WERI-Rb-1 (cell line): Measurements from ENCODE around the gene MAN1A2.

Source experiments
- DNase-seq: peaks from one replicate; pipeline ENCODE4 v3.0.0-alpha.2; 2020
- H3K27ac ChIP-seq: fragments of 250-450 bp; sonication (Bioruptor Pico); 2 replicates; pipeline ENCODE4 v1.5.1; 2020; ENCODE audit warnings: mild to moderate bottlenecking, moderate library complexity
- H3K27me3 ChIP-seq: fragments of 250-450 bp; sonication (Bioruptor Pico); 2 replicates; pipeline ENCODE4 v1.5.1; 2021; ENCODE audit warnings: mild to moderate bottlenecking, low read depth, moderate library complexity; ENCODE audit not compliant: insufficient read depth, severe bottlenecking
- H3K36me3 ChIP-seq: fragments of 250-450 bp; sonication (Bioruptor Pico); 2 replicates; pipeline ENCODE4 v1.5.1; 2020; ENCODE audit warnings: mild to moderate bottlenecking, moderate library complexity
- H3K4me3 ChIP-seq: 2 replicates; pipeline ENCODE4 v1.5.1; 2011; ENCODE audit warnings: low read depth, mild to moderate bottlenecking, control low read depth, low read length
- H3K9me3 ChIP-seq: fragments of 250-450 bp; sonication (Bioruptor Pico); 2 replicates; pipeline ENCODE4 v1.5.1; 2021; ENCODE audit warnings: mild to moderate bottlenecking, moderate library complexity; ENCODE audit not compliant: severe bottlenecking
- TF ChIP-seq, protein P1 (sequence below): IDR thresholded peaks from 2 replicates; pipeline ENCODE4 v1.5.1; 2011; ENCODE audit warnings: low read depth, mild to moderate bottlenecking, control low read depth, inconsistent platforms, low read length

The MAN1A2 gene

DNA sequence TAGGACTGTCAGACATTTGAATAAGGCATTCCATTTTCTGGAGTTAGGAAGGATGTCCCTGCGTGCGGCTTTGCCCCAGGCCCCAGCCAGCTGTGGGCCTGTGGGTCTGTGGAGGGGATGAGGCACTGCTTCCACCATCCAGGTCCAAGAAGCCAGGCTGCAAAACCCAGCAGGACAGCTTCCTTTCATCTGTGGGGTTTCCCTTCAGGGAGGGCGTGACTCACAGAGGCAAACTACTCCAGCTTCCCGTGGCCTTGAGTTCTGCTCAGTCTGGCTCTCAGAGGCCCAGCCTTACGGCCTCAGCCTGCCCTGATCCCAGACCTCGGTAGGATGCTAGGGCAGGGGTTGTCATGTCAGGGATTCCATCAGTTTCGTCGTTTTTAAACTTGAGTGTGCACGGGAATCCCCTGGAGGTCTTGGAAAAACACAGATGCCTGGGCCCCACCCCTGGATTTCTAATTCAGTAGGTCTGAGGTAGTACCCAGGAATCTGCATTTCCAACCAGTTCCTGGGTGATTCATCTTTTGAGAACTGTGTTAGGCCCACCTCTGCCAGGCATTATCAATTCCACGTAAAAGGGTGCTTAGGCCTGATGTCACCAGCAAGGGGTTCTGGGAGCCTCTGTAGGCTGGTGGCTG is 206.3 kb downstream of the MAN1A2 start:
- TF ChIP-seq, protein P1, sequence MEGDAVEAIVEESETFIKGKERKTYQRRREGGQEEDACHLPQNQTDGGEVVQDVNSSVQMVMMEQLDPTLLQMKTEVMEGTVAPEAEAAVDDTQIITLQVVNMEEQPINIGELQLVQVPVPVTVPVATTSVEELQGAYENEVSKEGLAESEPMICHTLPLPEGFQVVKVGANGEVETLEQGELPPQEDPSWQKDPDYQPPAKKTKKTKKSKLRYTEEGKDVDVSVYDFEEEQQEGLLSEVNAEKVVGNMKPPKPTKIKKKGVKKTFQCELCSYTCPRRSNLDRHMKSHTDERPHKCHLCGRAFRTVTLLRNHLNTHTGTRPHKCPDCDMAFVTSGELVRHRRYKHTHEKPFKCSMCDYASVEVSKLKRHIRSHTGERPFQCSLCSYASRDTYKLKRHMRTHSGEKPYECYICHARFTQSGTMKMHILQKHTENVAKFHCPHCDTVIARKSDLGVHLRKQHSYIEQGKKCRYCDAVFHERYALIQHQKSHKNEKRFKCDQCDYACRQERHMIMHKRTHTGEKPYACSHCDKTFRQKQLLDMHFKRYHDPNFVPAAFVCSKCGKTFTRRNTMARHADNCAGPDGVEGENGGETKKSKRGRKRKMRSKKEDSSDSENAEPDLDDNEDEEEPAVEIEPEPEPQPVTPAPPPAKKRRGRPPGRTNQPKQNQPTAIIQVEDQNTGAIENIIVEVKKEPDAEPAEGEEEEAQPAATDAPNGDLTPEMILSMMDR: no peak
- Histone ChIP-seq H3K36me3 (no peaks in the 10 kb centered on the region), H3K4me3 (no peak overlapping the region), H3K27me3 (no peaks in the 10 kb centered on the region), H3K27ac (no peak overlapping the region), H3K9me3 (no peaks in the 10 kb centered on the region)
- DNase-seq: no peak

GRCh38 chr1:117574161-117574835 is 207.0 kb downstream of the MAN1A2 start:
- TF ChIP-seq, protein P1: no peak
- Histone ChIP-seq H3K36me3 (no peaks in the 10 kb centered on the region), H3K4me3 (no peak overlapping the region), H3K27ac (no peak overlapping the region), H3K9me3 (no peaks in the 10 kb centered on the region), H3K27me3 (no peaks in the 10 kb centered on the region)
- DNase-seq: no peak

- Histone ChIP-seq H3K9me3 (no peaks in the 10 kb centered on the region), H3K36me3 (no peaks in the 10 kb centered on the region), H3K27me3 (no peaks in the 10 kb centered on the region), H3K27ac (no peak overlapping the region), H3K4me3 (no peak overlapping the region)
- no peak for DNase-seq
- TF ChIP-seq, protein P1: no peak
These were observed 208.5 kb downstream of the MAN1A2 start for GRCh38 chr1:117575586-117576225.

DNA sequence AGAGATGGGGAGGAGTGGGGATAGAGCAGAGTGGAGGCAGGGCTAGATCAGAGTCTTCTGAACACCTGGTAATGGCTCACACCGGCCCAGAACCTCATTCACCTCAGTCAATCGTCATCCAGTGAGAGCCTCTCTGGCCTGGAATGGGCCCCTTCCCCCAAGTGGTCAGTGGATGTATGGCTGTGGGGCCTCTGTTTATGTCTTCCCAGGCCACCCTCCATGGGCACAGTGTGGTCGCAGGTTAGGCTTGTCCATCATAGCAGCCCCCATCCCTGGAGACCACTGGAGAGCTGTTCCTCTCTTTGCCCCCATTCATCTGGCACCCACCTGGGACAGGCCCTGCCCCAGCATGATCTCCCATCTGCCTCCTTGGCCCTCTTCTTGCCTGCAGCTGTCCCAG is 209.0 kb downstream of the MAN1A2 start:
- Histone ChIP-seq H3K4me3 (no peak overlapping the region), H3K9me3 (no peaks in the 10 kb centered on the region), H3K27ac (no peak overlapping the region), H3K36me3 (no peaks in the 10 kb centered on the region), H3K27me3 (no peaks in the 10 kb centered on the region)
- DNase-seq: no peak
- TF ChIP-seq, protein P1: no peak

DNA sequence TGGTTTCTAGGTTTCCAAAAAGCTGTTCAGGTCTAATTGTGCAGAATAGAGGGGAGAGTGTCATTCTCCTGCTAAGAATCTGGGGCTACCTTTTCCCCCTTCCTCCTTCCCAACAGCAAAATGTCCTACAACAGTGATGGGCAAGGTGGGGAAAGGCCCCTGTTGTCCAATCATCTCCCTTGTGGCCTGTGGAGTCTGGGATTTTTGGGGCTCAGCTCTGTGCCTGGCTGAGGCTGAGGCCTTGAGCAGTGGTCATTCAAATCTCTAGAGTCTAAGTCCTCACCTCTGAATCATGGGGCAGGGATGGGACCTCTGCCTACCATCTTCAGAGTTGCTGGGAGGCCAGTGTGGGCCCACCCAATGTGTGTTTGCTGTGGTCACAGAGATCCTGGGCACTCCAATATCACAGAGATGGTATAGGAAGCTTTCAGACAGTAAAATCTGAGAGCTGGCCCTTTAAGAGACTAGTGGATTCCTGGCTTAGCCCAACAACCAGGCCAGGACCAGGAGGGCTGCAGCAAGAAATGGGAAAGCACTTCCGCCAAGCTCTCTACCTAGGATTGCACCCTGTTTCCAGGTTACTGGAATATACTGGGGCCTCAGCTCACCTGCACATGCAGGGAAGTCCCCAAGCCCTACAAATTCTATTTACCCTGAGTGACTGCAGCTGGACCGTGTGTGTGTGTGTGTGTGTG is 210.1 kb downstream of the MAN1A2 start:
- Histone ChIP-seq H3K9me3 (no peaks in the 10 kb centered on the region), H3K27ac (no peak overlapping the region), H3K36me3 (no peaks in the 10 kb centered on the region), H3K4me3 (no peak overlapping the region), H3K27me3 (no peaks in the 10 kb centered on the region)
- DNase-seq: no peak
- TF ChIP-seq, protein P1: no peak
